HG02571 (cell line): ENCODE data around the gene CLSTN1.
A peak's percentile ranks its signal among the peaks of the same experiment; 100 is the strongest.
"Not testable (repeated sequence)": the region's sequence is repeated elsewhere in the genome, so short reads cannot be mapped to it uniquely, and the experiment has no call there.

Experiments used
- ATAC-seq: cut with Tn5 transposase; IDR thresholded peaks from one replicate; pipeline ENCODE4 v1.9.1; 2021; ENCODE audit warnings: mild to moderate bottlenecking, moderate library complexity; ENCODE audit not compliant: unreplicated experiment

The CLSTN1 gene

DNA sequence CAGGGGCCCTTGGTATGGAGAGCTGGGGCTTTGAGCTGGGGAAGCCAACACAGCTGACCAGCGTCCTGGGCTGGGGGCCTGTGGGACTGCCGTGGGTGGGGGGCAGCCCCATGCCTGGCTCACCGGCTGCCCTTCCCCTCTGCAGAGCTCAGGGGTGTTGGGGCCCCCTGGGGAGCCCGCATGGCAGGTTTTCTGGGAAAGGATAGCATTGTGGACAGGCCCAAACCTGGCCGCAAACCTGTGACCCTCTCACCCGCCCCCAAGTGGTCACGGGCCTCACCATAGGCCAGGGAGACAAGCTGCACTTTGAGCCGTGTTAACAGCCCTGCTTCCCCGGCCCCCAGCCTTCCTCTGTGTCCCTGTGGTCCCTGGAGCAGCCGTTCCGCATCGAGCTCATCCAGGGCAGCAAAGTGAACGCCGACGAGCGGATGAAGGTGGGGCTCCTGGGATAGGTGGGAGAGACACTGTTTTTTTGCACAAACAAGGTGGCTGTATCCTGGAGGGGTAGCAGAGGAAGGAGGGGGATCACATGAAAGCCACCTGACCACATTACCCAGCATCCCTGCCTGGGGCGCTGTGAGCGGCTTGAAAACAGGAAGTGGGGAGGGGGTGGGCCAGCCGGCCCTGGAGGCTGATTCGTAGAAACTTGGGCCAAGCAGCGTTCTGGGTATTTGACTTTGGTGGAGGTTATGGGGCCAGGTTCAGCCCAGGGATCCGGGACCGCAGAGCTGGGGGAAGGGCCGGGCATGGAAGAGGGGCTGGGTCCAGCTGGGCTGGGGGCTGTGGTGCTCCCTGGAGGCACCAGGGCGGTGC is 106.4 kb downstream of the CLSTN1 start:
- no peak for ATAC-seq

GRCh38 chr1:9716404-9717192 is 107.2 kb downstream of the CLSTN1 start:
- no peak for ATAC-seq

DNA sequence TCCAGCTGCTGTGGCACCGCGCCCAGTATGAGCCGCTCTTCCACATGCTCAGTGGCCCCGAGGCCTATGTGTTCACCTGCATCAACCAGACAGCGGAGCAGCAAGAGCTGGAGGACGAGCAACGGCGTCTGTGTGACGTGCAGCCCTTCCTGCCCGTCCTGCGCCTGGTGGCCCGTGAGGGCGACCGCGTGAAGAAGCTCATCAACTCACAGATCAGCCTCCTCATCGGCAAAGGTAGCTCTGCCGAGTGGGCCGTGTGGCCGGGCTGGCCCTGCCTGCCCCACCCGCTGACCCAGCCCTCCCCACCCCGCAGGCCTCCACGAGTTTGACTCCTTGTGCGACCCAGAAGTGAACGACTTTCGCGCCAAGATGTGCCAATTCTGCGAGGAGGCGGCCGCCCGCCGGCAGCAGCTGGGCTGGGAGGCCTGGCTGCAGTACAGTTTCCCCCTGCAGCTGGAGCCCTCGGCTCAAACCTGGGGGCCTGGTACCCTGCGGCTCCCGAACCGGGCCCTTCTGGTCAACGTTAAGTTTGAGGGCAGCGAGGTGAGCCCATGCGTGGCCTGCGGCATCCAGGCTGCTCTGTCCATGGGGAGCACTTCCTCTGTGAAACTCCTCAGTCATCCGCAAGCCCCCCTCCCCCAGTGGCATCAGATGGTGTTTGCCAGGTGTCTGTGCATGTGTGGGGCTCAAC is 108.1 kb downstream of the CLSTN1 start:
- no peak for ATAC-seq

GRCh38 chr1:9714257-9714718 is 109.5 kb downstream of the CLSTN1 start:
- no peak for ATAC-seq

DNA sequence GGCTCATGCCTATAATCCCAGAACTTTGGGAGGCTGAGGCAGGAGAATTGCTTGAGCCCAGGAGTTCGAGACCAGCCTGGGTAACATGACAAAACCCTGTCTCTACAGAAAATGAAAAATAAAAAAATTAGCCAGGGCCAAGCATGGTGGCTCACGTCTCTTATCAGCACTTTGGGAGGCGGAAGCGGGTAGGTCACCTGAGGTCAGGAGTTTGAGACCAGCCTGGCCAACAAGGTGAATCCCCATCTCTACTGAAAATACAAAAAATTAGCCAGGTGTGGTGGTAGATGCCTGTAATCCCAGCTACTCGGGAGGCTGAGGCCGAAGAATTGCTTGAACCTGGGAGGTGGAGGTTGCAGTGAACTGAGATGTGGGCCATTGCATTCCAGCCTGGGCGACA is 111.0 kb downstream of the CLSTN1 start:
- not testable (repeated sequence) for ATAC-seq

GRCh38 chr1:9711466-9712020 is 112.2 kb downstream of the CLSTN1 start:
- no peak for ATAC-seq

DNA sequence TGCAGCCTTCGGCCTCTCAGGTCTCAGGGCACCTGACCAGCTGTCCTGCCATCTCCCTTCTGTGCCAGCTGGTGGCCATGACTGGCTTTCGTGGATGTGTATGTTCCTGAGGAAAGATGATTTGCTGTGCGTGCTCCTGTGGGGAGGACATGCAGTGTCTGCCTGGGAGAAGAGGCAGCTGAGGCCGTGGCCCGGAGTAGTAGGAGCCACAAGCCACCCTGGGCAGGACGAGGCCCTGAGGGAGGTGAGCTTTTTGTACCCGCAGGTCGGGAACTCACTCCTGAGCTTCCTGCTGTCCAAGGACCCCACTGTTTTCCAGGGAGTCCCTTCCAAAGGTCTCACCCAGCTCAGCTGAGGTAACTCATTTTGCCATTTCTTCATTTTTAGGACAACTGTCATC is 113.7 kb downstream of the CLSTN1 start:
- no peak for ATAC-seq

GRCh38 chr1:9706178-9706577 is 117.6 kb downstream of the CLSTN1 start:
- ATAC-seq = no peak

DNA sequence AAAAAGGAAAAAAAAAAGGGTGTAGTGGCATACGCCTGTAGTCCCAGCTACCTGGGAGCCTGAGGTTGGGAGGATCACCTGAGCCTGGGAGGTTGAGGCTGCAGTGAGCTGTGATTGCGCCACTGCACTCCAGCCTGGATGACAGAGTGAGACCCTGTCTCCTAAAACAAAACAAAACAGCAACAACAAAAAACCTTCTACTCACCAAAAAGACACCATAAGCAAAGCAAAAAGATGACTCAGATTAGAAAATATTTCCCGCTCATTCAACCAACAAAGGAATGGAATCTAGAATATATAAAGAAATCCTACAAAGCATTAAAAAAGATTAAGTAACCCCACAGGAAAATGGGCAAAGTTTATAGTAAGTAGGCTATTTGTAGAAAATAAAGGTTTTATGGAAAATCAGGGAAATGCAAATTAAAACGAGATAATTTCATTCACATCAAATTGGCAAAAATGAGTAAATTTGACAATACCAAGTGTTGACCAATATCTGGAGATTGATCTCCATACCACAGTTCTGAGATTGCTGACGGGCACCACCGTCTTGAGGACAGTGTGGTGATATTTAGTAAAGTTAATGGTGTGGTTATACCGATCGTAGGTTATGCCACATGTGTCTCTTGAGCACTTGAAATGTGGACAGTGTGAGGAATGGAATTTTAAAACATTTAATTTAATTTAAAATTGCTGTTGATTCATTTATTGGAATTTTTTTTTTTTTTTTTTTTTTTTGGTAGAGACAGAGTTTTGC is 118.2 kb downstream of the CLSTN1 start:
- ATAC-seq = no peak

GRCh38 chr1:9703681-9704080 is 120.1 kb downstream of the CLSTN1 start:
- no peak for ATAC-seq

DNA sequence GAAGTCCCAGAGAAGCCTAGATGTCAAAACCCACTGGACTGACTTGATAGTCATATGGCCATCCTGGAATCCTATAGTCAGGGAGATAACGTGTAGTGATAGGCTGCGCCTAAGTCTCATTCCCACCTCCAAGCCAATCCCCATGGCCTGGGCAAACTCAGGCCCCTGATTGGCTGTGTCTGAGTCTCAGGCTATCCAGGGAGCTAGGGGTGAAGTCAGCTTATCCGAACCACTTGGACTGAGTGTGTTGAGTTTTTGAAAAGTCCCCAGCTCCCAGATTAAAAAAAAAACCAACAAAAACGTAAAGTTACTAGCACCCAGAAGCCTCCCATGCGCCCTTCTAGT is 120.6 kb downstream of the CLSTN1 start:
- ATAC-seq = no peak

- no peak for ATAC-seq
Observed at GRCh38 chr1:9701665-9702064, 122.1 kb downstream of the CLSTN1 start.

DNA sequence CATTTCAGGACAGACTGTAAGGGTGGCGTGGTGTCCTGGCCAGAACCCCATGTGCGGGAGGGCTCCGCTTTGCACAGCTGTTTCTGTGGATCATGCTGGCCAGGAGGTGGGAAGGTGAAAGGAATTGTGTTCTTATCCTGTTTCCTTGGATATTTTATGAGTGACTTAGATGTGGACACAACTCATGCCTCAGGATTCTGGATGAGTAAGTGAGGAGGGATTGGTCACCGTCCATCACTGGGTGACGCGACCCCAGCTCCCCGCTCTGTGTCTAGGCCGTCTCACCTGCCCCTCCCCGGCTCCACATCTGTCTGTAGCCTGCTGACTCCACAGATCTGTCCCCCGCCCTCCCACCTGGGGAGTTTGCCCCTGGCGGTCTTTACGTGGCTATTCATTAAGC is 123.4 kb downstream of the CLSTN1 start:
- no peak for ATAC-seq

DNA sequence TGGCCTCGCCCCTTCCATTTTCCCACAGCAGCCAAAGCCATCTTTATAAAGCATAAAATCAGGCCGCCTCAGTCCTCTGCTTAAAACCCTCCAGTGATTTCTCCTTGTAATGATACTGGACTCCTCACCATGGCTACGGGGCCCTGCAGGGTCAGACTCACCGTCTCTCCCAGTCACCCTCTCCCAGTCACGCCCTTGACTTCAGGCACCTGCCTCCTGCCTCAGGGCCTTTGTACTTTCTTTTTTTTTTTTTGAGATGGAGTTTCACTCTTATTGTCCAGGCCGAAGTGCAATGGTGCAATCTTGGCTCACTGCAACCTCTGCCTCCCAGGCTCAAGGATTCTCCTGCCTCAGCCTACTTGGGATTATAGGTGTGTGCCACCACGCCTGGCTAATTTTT is 124.4 kb downstream of the CLSTN1 start:
- no peak for ATAC-seq

GRCh38 chr1:9696793-9697192 is 127.0 kb downstream of the CLSTN1 start:
- no peak for ATAC-seq

DNA sequence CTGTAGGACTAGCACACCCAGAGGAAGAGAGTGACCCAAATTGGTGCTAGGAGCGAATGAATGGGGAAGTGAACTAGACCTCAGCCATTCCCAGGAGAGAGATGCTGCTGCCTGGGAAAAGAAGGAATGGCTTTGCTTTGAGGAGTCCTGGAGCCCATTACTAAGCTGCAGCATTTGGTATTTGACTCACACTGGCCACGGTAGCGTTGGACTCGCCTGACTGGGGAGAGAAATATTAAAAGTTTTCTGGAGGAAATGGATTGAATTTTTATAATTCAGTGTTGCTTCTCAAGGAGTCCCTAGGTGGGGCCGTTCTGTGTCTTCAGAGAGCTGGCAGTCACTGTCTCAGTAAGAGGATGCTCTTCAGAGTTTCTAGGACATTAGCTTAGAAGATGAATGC is 132.1 kb downstream of the CLSTN1 start:
- ATAC-seq = no peak

- ATAC-seq = no peak
Observed at GRCh38 chr1:9691108-9691445, 132.7 kb downstream of the CLSTN1 start.

GRCh38 chr1:9690440-9691107 is 133.2 kb downstream of the CLSTN1 start:
- ATAC-seq = no peak

DNA sequence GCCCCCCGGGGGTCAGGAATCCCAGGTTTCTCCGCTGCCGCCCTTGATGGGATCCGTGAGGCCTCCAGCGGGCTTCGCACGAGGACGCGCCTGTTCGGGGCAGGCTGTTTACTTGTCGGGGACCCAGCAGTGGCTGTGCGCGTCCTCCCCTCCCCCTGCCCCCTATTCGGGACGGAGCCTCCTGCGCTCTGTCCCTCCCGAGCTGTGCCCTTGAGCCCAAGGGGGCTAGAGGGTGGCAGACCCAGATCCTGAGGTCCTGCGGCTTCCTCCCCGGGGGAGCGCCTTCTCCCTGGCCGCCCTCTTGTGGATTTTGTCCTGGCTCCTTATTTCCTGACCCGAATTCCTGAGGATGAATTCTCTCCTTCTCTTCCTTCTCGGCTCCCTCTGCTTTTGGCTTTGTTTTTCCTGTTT is 133.8 kb downstream of the CLSTN1 start:
- no peak for ATAC-seq

DNA sequence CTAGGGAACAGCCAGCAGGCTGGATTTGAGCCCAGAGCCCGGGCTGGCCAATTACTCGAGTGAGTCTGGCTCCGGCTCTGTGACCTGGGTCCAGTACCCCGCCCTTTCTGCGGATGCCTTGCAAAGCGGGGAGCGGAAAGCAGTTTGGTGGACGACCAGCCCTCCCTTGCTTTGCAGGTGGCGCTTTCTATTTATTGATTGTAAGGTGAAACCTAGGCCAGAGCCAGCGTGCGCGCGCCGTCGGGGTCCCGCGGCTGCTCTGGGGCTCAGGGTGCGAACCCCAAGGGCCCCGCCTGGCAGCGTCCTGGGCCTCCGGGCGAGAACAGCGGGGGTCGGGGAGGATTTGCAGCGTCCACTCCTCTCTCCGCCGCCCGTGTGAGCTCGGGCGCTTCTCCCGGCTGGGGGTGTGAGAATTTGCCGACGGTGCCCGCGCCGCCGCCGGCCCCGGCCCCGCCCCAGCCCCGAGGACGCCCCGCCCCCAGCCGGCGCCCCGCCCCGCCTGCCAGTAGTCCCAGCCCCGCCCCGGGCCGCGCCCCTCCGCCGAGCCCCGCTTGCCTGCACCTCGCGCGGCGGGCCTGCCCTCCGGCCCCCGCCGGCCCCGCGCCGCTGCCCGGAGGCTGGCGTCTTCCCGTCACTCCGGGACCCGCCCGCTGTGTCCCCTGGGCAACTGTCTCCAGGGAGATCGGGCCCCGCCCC is 134.6 kb downstream of the CLSTN1 start:
- ATAC-seq = peak; percentile 56
